ENCODE data around the gene ROR1.
A peak's percentile ranks its signal among the peaks of the same experiment; 100 is the strongest.

Gene ROR1

DNA sequence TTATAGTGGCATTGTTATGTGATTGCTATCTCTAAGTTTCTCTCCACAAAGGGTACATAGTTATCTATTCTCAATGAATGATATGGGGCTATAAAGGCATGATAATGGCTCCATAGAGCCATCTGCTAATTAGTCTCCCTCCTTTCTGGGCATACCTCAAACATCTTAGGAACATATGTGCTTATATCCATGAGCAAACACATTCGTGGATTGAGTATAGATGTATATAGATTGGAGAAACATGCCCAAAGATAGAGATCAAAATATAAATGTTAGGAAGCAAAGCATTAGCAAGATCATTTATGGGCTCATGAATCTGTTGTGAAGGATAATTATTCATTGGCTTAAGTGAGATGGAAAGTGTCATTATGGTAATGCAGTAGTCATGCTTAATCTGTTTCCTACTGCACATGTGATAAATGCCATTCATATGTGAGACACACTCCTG, 273.8 kb downstream of the ROR1 start:
- no peak for ATAC-seq
- TF ChIP-seq ZC3H10 (CRISPR knock-in tag; IDR thresholded peaks at IDR 0.05) (no peak), ISL1 (CRISPR knock-in tag; IDR thresholded peaks at IDR 0.05) (peak; percentile 50), TCF4 (CRISPR knock-in tag; IDR thresholded peaks at IDR 0.05; ENCODE audit: borderline replicate concordance) (peak; percentile 95), ZNF8 (CRISPR knock-in tag; IDR thresholded peaks at IDR 0.05) (peak; percentile 95), ARNTL (CRISPR knock-in tag; IDR thresholded peaks at IDR 0.05; ENCODE audit: borderline replicate concordance, low read depth) (no peak), TSHZ2 (CRISPR knock-in tag; IDR thresholded peaks at IDR 0.05) (peak; percentile 74; the same call in 1 of the 2 replicates), GLIS3 (CRISPR knock-in tag; IDR thresholded peaks at IDR 0.05) (no peak), RARB (CRISPR knock-in tag; IDR thresholded peaks at IDR 0.05) (no peak)
- TF ChIP-seq, protein P1, sequence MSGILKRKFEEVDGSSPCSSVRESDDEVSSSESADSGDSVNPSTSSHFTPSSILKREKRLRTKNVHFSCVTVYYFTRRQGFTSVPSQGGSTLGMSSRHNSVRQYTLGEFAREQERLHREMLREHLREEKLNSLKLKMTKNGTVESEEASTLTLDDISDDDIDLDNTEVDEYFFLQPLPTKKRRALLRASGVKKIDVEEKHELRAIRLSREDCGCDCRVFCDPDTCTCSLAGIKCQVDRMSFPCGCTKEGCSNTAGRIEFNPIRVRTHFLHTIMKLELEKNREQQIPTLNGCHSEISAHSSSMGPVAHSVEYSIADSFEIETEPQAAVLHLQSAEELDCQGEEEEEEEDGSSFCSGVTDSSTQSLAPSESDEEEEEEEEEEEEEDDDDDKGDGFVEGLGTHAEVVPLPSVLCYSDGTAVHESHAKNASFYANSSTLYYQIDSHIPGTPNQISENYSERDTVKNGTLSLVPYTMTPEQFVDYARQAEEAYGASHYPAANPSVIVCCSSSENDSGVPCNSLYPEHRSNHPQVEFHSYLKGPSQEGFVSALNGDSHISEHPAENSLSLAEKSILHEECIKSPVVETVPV (CRISPR knock-in tag; IDR thresholded peaks at IDR 0.05), result peak; percentile 19; the same call in 1 of the 2 replicates

DNA sequence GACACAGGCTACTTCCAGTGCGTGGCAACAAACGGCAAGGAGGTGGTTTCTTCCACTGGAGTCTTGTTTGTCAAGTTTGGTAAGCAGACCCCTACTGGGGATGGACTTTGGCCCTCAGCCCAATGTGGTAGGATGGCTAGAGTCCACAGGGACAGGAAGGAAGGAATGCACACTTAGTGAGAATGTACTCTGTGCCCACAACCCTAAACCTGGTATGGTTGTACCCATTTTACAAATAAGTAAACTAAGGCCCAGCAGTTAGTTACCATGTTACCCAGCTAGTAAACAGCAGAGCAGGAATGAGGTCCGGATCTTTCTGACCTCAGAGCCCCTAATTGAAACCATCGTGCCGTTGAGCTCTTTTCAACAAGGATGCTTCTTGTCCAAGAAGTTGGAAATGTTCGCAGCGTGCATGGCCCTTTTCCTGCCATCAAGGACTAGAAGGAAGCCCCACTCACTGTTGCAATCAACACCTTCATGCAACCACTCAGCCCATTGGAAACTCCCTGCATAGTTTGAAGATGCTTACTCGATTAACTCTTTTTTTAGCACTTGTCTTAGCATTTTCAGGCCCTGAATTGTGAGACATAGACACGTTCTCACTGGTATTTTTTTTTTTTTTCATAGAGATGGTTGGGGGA, 276.2 kb downstream of the ROR1 start:
- ATAC-seq, result no peak
- no peak for TF ChIP-seq PATZ1 (CRISPR knock-in tag; IDR thresholded peaks at IDR 0.05; ENCODE audit: borderline replicate concordance)
- TF ChIP-seq ARNTL (CRISPR knock-in tag; IDR thresholded peaks at IDR 0.05; ENCODE audit: borderline replicate concordance, low read depth), result no peak
- TF ChIP-seq BACH2 (CRISPR knock-in tag; IDR thresholded peaks at IDR 0.05; ENCODE audit: borderline replicate concordance), result no peak
- no peak for TF ChIP-seq GLIS3 (CRISPR knock-in tag; IDR thresholded peaks at IDR 0.05)
- TF ChIP-seq SNAI2 (CRISPR knock-in tag; IDR thresholded peaks at IDR 0.05), result no peak
- no peak for TF ChIP-seq ISL1 (CRISPR knock-in tag; IDR thresholded peaks at IDR 0.05)
- no peak for TF ChIP-seq CSDC2 (CRISPR knock-in tag; IDR thresholded peaks at IDR 0.05)
- no peak for TF ChIP-seq ZNF565 (CRISPR knock-in tag; conservative IDR thresholded peaks at IDR 0.05; ENCODE audit: low read depth)
- no peak for TF ChIP-seq RARB (CRISPR knock-in tag; IDR thresholded peaks at IDR 0.05)
- no peak for TF ChIP-seq ZNF70 (CRISPR knock-in tag; IDR thresholded peaks at IDR 0.05)
- TF ChIP-seq TOX (CRISPR knock-in tag; IDR thresholded peaks at IDR 0.05; ENCODE audit: borderline replicate concordance), result no peak
- no peak for TF ChIP-seq ZNF8 (CRISPR knock-in tag; IDR thresholded peaks at IDR 0.05)
- TF ChIP-seq TCF4 (CRISPR knock-in tag; IDR thresholded peaks at IDR 0.05; ENCODE audit: borderline replicate concordance), result no peak
- TF ChIP-seq, protein P2, sequence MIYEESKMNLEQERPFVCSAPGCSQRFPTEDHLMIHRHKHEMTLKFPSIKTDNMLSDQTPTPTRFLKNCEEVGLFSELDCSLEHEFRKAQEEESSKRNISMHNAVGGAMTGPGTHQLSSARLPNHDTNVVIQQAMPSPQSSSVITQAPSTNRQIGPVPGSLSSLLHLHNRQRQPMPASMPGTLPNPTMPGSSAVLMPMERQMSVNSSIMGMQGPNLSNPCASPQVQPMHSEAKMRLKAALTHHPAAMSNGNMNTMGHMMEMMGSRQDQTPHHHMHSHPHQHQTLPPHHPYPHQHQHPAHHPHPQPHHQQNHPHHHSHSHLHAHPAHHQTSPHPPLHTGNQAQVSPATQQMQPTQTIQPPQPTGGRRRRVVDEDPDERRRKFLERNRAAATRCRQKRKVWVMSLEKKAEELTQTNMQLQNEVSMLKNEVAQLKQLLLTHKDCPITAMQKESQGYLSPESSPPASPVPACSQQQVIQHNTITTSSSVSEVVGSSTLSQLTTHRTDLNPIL (CRISPR knock-in tag; IDR thresholded peaks at IDR 0.05; ENCODE audit: low read depth), result no peak
- no peak for TF ChIP-seq TSHZ2 (CRISPR knock-in tag; IDR thresholded peaks at IDR 0.05)
- no peak for TF ChIP-seq ESRRG (CRISPR knock-in tag; IDR thresholded peaks at IDR 0.05)

GRCh38 chr1:64050601-64051000, 276.8 kb downstream of the ROR1 start:
- ATAC-seq, result no peak
- no peak for TF ChIP-seq ZNF565 (CRISPR knock-in tag; conservative IDR thresholded peaks at IDR 0.05; ENCODE audit: low read depth)
- TF ChIP-seq ESRRG (CRISPR knock-in tag; IDR thresholded peaks at IDR 0.05), result no peak
- no peak for TF ChIP-seq ARNTL (CRISPR knock-in tag; IDR thresholded peaks at IDR 0.05; ENCODE audit: borderline replicate concordance, low read depth)
- TF ChIP-seq PPARA (CRISPR knock-in tag; IDR thresholded peaks at IDR 0.05; ENCODE audit: borderline replicate concordance), result no peak
- no peak for TF ChIP-seq GLIS3 (CRISPR knock-in tag; IDR thresholded peaks at IDR 0.05)
- no peak for TF ChIP-seq PATZ1 (CRISPR knock-in tag; IDR thresholded peaks at IDR 0.05; ENCODE audit: borderline replicate concordance)

Measured in SK-N-SH treated with all-trans-retinoic acid at 6 μM for 48 hours (cell line).